NOMO-1 (cell line): Measurements from ENCODE around the gene TTC39A.

Experiments
- DNase-seq, 2 experiments: peaks; one replicate each; lab custom pipeline; 2025; ENCODE audit not compliant: unreplicated experiment in 2 of 2; lab: John Stamatoyannopoulos, UW

Gene TTC39A

DNA sequence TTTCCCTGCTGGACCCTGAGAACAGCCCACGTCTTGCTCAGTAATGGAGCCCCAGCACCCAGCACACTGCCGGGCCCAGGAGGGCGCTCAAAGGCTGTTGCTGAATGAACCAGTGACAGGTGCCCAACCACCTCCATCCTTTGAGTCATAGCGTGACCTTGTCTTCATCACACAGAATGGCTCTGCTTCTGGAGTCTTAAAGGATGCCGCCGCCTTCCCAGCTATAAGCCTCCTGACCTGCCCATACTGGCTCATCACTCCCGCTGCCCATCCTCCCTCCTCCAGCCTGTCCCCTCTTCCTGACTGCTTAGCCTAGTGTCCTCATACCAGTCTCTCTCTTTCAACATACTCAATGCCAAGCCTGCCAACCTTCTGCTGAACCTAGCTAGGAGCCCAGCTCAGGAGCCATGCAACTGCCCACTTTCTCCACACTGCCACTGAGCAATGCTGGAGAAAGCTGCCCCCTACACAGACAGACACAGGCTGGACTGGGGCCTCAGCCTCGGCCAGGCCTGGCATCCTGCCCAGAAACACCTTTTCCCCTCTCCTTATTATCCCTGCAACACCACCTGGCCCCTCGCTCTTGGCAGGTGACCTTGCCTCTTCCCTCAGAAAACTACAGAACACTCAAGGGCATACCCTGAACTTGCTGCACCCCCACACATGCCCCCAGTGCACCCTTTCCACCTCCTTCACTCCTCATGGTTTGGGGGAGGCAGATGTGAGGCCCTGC, 14.1 kb downstream of the TTC39A start:
- DNase-seq, result no peak

DNA sequence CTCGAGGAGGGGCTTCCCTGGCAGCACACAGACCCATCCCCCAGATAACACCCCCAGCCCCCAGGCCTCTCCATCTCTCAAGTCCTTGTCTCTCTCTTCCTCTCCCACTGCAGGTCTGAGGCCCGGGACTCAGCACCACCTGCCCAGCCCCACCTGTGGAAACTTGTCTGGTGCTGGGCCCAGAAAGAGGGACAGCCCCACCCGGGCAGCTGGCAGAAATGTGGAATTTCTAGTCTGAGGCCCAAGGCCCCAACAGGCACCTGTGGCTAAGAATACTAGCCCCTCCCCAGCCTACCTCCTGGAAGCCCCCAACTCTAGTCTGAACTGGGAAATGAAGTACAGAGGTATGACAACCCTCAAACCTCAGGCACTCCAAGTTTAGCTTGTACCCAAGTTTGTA, 15.4 kb downstream of the TTC39A start:
- DNase-seq, result no peak

DNA sequence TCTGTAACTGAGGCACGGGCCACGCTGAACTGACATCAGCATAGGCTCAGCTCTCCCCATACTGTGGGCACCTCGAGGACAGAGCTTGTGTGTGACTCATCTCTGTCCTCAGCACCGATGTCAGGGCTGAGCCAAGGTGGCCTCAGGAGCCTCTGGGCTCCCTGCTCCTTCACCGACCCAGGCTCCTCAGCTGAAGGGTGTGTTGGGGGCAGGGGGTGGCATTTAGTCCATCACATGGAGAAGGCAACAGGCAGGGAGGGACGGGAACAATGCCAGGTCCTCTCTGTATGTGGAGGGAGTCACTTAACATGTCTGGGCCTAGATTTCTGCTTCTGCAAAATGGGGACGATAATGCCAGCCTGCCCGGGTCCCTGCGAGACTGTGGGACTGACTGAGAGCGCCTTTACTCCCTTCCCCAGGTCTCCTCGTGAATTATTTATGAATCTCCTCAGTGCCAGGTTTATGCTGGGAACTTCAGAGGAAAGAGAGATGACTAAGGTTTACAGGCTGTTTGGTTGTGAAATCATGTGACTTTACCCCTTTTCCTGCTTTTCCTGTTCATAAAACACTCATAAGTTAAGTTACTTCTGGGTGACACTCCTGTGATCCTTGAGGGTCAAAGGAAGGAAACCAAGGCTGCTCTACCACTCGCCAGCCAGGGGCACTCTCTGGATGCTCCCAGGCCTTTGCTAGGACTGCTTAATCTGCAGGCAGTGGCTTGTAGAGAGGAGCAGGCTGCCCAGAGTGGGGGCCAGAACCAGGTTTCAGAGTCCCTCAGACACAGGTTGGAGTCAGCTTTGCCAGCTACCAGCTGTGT, 16.2 kb downstream of the TTC39A start:
- no peak for DNase-seq

DNA sequence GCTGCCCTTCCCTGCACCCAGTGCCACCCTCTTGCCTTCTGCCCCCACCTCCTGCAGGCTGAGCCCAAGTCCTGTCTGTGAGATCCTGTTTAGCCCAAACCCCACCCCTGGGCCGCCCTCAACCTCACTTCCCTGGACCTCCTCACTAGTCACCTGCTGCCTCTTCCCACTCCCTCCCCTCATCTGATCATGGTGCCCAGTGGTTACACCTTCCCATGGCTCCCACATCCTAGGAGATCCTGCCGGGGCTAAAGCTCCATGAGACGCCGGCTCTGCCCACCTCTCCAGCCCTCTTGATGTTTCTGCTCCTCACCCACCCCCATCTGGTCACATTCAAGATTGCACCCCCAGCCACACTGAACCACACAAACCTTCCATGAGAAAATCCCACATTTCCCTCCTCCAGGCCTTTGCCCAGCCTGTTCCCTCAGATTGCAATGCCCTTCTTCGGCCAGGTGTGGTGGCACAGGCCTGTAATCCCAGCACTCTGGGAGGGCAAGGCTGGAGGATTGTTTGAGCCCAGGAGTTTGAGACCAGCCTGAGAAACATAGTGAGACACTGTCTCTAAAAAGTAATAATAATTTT, 17.0 kb downstream of the TTC39A start:
- no peak for DNase-seq

DNA sequence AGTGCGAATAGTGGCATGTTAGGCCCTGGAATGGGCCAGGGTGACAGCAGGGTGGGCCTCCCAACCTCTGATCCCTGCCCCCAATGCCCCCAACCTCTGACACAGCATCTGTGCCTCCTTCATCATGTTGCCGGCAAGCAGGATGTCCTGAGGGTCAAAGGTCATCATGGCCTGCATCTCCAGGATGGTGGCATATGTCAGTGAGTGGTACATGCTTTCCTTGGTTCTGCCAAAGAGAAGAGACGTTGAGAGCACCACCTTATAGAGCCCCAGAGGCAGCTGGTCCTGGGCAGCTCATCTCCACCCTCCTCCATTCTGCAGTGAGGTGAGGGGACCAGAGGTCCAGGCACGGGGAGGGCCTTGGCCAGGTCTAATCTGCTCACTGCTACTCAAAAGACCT, 17.6 kb downstream of the TTC39A start:
- DNase-seq, result no peak

DNA sequence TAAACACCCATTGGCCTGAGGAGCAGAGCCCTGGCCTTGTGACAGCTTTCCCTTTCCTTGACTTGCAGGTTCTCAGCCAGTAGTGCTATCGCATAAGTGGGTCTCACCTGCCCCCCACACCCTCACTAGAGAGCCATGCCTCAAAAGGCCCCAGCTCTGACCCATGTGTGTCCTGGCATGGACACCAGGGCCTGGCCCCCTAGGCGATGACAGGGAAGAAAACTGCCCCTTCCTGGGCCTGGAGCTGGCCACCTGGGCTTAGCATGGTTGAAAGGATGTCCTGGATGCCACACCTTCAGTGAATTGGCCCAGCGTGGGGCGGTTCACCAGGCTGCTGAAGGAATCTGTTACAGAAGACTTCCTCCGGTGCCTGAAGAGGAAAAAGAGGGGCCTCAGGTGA, 18.5 kb downstream of the TTC39A start:
- DNase-seq, result no peak

DNA sequence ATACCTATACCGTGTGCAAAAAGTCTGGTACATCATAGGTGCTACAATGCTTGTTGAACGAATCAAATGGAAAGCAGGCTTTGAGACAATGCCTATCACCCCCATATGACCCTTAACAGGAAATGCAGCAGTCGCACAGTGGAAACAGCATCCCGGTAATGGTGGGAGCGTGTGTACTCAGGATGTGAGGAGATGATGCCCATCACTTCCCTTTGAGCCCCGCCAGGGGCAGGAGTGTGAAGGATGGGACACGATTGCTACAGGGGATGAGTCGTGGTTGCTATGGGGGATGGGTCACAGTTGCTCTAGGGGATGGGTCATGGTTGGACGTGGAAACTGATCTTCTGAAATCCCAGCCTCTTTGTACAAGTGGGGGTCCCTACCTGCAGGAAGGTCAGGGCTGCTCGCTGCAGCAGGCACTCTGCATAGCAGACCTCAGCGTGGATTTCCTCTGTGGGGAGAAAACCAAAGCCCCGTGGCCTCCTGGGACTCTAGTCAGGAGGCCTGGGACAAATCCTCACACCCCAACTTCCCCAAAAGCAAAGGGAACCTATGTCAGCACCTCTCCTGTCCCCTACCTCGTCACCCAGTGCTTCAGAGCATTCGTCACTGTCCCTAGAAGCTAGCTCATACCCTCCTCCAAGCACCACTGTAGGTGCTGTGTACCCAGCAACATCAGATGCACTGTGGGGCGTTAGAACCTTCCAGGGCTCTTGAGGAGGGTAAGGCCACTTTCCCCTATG, 19.3 kb downstream of the TTC39A start:
- no peak for DNase-seq

DNA sequence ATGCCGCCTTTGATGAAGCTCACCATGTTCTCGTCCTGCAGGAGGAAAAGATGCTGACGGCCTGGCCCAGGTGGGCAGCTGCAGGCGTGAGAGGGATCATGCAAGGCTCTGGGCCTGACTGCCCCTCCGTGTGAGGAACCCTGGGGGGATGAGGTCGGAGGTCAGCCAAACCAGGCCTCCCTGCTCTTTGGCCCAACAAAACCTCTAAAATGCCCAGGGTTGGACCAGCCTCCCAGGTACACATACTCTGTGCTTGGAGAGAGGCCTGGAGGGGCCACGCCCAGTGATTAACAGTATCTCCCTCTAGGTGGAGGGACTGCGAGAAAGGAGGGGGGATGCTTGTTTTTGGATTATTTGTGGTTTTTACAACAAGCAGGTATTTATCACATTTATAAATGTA, 21.1 kb downstream of the TTC39A start:
- no peak for DNase-seq

DNA sequence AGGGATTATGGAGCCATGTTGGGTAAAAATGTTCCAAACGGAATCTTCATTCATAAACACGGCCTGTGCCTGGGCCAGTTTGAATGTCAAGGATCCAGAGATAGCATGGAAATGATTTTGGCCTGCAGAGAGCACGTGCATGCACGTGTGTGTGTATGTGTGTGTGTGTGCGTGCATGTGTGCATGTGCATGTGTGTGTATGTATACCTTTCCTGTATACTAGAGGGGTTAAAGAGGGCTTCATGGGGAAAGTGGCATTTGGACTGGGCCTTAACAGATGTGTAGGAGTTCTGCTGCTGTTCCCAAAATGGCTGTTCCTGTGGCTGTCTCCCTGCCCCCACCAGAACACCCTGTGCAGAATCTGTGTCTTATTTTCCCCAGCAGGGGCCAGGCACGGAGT, 21.7 kb downstream of the TTC39A start:
- no peak for DNase-seq

DNA sequence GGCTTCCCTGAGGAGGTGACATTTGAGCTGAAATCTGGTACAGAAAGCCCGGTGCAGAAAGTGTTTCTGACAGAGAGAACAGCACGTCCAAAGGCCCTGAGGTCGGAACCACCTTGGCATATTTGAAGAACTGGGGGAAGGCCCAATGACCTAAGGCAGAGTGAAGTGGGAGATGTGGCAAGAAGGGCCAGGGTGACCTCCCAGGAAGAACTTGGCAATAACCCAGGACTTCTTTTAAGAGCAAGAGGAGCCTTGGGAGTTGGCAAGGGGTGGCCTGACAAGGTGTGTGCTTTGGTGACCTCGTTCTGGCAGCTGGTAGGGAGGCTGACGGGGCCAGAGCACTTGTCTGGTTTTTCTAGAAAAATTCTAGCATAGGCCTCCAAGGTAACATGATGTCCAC, 23.4 kb downstream of the TTC39A start:
- no peak for DNase-seq

DNA sequence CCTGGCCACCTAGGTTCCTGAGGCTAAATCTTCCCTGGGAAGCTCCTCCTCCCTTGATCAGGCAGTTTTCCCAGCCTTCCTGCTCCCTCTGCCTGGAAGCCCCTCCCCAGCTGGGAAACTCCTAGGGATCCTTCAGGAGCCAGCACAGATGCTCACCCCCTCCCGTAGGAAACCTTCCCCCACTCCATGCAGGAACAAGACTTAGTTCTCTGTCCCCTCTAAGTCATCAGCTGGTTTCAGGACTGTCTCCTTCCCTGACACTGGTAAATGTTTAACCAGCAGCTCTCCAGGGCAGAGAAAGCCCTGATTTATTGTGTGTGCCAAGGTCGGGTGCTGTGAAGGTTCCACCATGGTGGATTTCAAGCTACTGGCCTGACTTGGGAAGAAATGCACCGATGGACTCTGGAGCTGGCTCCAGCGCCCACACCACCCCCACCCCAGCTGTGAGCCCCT, 25.0 kb downstream of the TTC39A start:
- no peak for DNase-seq

DNA sequence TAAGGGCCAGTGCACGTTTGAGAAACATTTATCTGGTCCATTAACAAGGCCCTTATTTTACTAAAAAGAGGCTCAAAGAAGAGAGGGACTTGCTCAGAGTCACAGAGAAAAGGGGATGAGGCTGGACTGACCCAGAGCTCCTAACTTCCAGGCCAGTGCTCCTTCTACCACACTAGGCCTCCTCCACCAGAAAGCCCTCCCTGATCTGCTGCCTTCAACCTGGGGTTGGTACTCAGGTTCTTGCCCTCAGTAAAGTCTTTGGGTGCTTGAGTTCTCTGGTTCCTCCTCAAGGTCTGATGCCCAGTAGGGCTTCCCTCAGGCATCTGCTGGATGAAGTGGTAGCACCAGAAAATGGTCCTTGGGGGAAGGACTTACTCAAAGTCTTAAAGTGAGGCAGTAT, 26.0 kb downstream of the TTC39A start:
- no peak for DNase-seq

DNA sequence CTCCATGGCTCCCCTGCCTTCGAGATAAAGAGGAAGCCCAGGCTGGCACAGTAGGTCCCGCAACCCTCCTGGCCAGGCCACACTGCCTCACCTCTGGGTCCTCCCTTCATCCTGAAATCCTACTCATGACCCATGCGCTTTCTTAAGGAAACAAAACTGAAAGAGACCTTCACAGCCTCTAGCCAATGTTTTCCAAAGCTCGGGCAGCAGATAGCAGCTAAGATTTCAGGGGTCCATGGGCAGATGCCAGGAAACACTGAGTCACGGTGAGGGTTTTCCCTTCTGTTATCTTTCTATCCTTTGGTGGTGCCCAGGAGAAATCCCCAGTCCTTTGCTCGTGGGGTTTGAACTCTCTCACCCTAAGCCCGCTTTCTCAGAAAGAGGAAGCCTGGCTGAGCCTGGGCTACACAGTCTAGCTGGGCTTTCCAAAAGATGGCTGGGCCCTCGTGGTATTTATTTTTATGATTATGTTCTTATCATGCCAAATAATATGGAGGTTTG, 26.6 kb downstream of the TTC39A start:
- peak in 1 of 2 experiments; percentile 15 for DNase-seq

DNA sequence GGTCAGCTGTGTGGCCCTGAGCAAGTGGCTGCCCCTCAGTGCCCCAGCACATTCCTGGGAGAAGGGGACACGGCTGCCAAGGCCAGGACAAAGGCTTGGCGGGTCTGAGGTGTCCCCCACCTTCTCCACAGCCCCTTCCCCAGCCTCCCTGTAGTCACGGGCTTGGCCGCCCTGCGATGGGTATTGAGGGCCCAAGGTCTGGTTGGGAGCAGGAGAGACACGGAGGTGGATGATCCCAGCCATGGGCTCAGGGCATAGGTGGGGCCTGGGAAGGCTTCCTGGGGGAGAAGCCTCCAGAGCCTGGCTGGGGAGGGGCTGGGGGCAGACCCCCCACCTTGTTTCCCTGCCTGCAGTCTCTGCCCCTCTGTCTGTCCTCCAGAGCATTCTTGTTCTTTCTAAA, 27.0 kb downstream of the TTC39A start:
- DNase-seq, result no peak

DNA sequence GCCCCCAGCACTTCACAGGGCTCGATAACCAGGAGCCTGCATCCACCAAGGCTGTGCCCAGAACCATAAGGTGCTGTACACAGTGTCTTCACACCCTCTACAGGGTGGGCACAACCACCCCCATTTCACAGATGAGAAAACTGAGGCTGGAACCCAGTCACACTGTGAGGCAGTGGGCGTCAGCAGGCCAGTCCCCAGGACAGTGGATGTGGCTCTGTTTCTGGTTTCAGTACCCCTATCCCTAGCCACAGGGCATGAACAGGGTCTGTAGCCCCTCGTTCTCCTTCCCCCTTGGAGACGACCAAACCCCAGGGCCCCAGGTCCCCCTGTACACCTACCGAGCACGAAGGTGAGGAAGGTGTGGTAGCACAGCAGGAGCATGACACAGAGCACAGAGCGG, 27.6 kb downstream of the TTC39A start:
- no peak for DNase-seq

DNA sequence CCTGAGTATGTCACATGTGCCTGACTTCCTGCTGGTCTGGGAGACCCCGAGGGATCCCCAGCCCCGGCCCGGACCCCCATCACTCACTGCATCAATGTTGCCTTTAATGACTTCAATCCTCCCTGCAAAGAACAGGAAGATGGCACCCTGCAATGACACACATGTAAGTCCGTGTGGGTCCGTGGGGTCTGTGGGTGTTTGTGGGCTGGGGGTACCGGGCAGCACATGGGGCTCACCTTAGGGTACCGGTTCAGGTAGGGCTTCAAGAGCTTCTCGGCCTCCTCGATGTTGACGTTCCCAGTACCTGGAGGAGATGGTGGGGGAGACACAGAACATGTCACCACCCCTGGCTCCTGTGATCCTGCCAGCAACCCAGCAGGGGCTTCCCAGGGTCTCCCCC, 28.1 kb downstream of the TTC39A start:
- no peak for DNase-seq

DNA sequence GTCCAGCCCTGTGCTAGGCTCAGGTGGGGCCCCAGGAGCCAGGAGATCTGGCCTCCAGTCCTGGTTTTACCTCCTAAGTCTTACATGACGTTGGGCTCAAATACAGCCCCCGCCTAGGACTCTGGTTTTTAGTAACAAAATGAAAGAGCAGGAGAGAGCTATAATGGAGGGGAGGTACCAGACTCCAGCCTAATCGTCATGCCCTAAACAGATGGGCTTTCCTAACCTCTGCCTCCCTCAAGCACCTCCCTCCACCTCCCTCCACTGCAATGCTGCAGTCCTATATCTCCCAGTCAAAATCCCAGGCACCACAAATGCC, 28.6 kb downstream of the TTC39A start:
- no peak for DNase-seq

DNA sequence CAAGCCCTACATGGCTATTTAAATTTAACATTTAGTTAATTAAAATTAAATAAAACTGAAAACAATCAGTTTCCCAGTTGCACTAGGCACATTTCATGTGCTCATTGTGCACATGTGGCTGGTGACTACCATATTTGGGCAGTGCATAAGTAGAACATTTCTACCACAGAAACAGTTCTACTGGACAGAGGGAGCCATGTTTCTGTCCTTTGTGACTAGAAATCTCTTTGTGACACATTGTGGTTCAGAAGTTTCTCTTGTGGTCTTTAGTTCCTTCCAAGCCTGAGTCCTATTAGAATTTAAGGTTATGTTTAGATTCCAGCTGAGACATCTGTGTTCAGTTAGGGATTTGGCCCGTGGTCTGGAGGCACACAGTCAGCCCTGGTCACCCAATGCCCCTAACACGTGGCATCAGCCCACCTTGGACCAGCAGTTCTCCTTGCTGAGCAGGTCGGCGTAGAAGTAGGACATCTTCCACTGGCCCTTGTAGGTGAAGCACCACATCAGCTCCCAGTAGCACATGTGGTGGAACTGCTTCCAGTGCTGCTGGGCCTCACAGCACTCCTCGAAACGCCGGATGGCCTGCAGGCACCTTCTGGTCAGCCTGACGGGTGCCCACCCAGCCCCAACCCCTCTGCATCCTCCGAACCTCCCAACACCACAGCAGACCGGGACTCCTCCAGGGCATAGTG, 29.1 kb downstream of the TTC39A start:
- DNase-seq, result no peak

DNA sequence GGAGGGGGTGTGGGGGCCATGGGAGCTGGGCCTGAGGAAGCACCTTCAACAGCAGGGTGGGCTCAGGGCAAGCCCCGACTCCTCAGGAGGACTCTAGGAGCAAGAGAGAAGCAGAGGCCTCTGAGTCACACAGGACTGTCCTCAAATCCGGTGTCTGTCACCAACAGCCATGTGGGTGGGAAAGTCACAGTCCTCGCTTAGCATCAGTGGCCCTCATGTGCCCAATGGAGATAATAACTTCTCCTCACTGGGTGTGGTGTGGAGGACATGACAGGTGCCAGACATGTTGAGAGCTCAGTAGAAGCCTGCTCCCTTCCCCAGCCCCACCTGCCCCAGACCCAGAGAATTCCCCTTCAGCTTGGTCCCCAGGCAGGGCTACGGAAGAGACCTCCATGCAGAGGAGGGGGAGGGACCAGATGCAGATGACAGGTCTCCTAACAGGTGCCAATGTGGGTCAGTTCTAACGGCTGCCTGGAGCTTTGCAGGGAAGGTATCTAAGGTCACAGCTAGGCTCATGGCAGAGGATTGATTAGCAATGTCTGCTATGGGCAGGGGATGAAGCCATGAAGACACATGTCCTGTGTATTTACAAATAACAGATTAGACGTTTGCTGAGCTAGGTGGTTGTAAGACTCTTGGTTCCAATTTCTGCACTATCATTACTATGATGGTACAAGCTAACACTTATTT, 30.2 kb downstream of the TTC39A start:
- DNase-seq, result no peak
